GM12875 (cell line): Measurements from ENCODE around the gene TRIO.
A peak's percentile ranks its signal among the peaks of the same experiment; 100 is the strongest.

Experiments
- H3K4me3 ChIP-seq: one replicate; pipeline ENCODE4 v1.5.1; 2011; ENCODE audit warnings: low read depth, low read length, control low read depth
- CTCF ChIP-seq: IDR thresholded peaks from 2 replicates; pipeline ENCODE4 v1.5.1; 2011; ENCODE audit warnings: low read depth, mild to moderate bottlenecking, control low read depth, inconsistent platforms, low read length, moderate library complexity, borderline replicate concordance; ENCODE audit not compliant: insufficient read depth

The TRIO gene

GRCh38 chr5:14107536-14107935, 35.6 kb upstream of the TRIO start:
- no peak overlapping the region for H3K4me3 ChIP-seq
- TF ChIP-seq CTCF, result no peak

DNA sequence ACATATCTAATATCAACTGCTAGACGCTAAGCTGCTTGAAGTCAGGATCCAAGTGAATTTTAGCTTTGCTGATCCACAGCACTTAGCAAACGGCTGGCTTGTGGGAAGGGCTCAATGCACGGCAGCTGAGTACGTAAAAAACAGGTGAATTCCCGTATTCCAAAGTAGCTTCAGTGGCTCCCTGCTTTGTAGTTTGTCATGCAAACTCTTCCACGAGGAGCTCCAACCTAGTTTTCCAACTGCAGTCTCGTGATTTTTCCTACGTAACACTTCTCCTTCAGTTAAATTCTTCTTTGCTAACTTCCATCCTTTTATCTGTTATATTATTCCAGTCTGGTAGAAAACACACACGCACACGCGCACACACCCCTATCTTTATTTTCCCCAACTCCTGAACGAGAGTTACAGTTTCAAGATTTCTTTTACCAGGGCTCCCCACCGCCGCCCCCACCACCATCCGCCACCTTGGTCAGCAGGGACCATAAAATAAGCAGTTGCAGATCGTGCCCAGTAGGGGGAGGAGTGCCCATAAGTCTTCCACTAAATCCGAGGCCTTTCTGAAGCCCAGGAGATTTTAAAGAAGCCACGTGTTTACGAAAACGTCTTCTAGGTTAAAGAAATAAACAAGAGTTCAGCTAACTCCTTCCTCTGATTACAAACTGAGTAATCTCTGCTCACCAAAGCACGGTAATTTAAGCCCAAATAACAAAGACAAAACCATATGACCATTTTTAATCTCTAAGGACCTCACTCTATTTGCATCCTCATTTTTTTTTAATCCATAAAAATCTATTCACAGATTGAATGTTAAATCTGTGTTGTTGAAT, 34.8 kb upstream of the TRIO start:
- peak; percentile 77 for TF ChIP-seq CTCF
- no peak overlapping the region for H3K4me3 ChIP-seq

DNA sequence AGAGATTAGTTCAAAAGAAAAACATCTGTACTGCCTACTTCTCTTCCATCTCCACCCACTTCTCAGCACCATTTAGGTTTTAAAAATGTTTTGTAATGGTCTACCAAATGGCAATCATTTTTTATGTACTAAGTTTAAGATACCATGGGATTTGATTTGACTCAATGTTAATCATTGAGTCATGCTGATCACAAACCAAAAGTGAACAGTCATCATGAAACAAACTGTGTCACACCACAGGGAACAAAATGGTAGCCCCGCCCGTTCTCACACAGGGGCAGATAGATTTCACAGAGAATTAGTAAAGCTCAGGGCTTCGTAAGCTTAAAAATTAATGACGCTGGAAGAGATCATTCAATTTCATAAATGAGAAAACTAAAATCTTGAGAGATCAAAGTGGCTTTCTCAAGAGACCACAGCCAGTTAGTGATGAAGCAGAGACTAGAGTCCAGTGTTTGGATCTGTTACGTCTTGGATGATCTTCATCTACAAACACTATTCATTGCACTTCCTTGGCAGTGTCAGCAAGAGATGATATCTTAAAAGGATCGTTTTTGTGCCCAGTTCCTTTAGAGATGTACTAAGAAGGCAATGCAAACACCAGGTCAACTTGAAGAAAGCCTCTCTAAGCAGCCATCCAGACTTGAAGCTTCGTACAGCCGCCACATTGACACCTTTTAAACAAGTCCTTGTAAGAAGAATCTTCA, 33.9 kb upstream of the TRIO start:
- TF ChIP-seq CTCF, result no peak
- H3K4me3 ChIP-seq, result no peak overlapping the region

- TF ChIP-seq CTCF, result no peak
- H3K4me3 ChIP-seq, result no peak overlapping the region
These were observed 33.4 kb upstream of the TRIO start for GRCh38 chr5:14109771-14110170.

DNA sequence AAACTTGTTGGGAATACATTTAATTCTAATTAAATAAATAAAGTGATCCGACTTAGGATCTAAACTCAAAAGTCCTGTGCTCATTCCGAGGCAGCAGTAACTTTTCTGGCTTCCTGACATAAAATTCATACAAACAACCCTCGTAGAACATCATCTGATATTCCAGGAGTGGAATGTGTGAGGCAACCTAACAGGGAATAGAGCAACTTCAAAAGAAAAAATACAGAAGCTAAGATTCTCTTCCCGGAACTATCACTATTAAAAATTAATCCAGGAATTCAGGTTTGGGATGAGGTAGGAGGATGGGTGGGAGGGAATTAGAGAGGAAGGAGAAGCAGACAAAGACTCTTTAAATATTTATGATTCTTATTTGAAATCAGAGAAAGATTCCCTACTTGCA, 32.9 kb upstream of the TRIO start:
- TF ChIP-seq CTCF, result no peak
- no peak overlapping the region for H3K4me3 ChIP-seq

DNA sequence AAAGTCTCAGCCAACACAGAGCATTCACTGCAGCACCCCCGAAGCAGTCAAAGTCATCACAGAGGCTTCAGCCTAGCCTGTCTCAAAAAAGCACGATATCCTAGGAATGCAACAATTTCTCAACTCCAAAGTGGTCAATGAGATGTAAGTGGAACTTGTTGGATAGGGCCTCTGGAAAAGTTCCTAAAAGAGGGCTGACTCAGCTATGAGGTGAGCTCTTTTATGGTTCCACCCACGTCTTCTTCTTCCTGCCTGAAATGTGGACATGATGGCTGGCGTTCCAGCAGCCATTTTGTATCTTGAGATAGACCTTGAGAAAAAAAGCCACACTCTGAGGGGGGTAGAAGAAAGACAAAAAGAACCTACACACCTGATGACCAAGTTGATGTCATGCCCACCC, 32.5 kb upstream of the TRIO start:
- no peak for TF ChIP-seq CTCF

More for the DNA sequence above, 32.5 kb upstream of the TRIO start:
- no peak overlapping the region for H3K4me3 ChIP-seq
